GM12878 (cell line): ENCODE measurements around the gene GNAZ. TPM values are rescaled to one million over a fixed set of nuclear protein-coding genes. Genes with fewer than 3 reads are reported as not detected.

Experiments used
- ATAC-seq: fragments of 200-7000 bp; cut with Tn5 transposase; 3 replicates; pipeline ENCODE4 v1.9.1; 2020; ENCODE audit warnings: mild to moderate bottlenecking, moderate library complexity
- BruUV-seq: library from RNA; stranded (reverse); fragments of 400-500 nt; replicated peaks from 2 replicates; lab custom pipeline; 2021; lab: Mats Ljungman, UMichigan
- CTCF ChIA-PET: fragments of 300-600 bp; sonication (Branson Sonifier 250); formaldehyde crosslinking; extraction: SDS; loops from one replicate; lab custom pipeline; 2021; ENCODE audit warnings: inconsistent platforms; lab: Yijun Ruan, JAX
- POLR2A ChIA-PET: fragments of 350-600 bp; formaldehyde crosslinking; extraction: SDS; loops from one replicate; lab custom pipeline; 2021; ENCODE audit warnings: inconsistent platforms; lab: Charles Lee
- RAD21 ChIA-PET: fragments of 300-600 bp; sonication (Branson Sonifier 250); formaldehyde crosslinking; loops from one replicate; lab custom pipeline; 2023; ENCODE audit warnings: antibody characterized with exemption; ENCODE audit not compliant: unreplicated experiment; lab: Charles Lee
- SMC1A ChIA-PET: fragments of 300-600 bp; sonication (Branson Sonifier 250); formaldehyde crosslinking; loops from one replicate; lab custom pipeline; 2023; ENCODE audit not compliant: unreplicated experiment, uncharacterized antibody; lab: Charles Lee
- DNase-seq: peaks from one replicate; pipeline ENCODE4 v3.0.0-alpha.2; 2011; ENCODE audit warnings: low read depth, low spot score
- FAIRE-seq: peaks from 3 replicates; lab custom pipeline; 2011; peaks lifted over from hg19 to GRCh38; lab: Jason Lieb, UNC
- H2AFZ ChIP-seq: 2 replicates; pipeline ENCODE4 v1.6.0; 2011; ENCODE audit warnings: low read depth, low read length, control low read depth; ENCODE audit not compliant: control insufficient read depth
- H3K27ac ChIP-seq: 2 replicates; pipeline ENCODE4 v1.5.1; 2011; ENCODE audit warnings: control low read depth; ENCODE audit not compliant: control insufficient read depth, insufficient read depth
- H3K27me3 ChIP-seq, 2 experiments: replicated peaks in 1 of 2; 2 replicates each; pipeline versions ENCODE4 v1.6.0 to v1.6.1; 2011; ENCODE audit warnings: low read length in 1 of 2; ENCODE audit not compliant: control insufficient read depth in 2 of 2, insufficient read depth in 2 of 2
- H3K36me3 ChIP-seq, 2 experiments: 2 replicates each; pipeline ENCODE4 v1.5.1; 2011; ENCODE audit warnings: low read length in 1 of 2; ENCODE audit not compliant: control insufficient read depth in 2 of 2, insufficient read depth in 2 of 2
- H3K4me1 ChIP-seq: 2 replicates; pipeline ENCODE4 v1.6.1; 2011; ENCODE audit warnings: mild to moderate bottlenecking, low read length, moderate library complexity, mixed read lengths; ENCODE audit not compliant: control insufficient read depth, insufficient read depth
- H3K4me2 ChIP-seq: 2 replicates; pipeline ENCODE4 v1.6.0; 2011; ENCODE audit warnings: control low read depth; ENCODE audit not compliant: control insufficient read depth, insufficient read depth
- H3K4me3 ChIP-seq: fragments of 200-600 bp; sonication (generic); 2 replicates; pipeline ENCODE4 v1.5.1; 2016
- H3K79me2 ChIP-seq: 2 replicates; pipeline ENCODE4 v1.6.0; 2011; ENCODE audit warnings: low read length; ENCODE audit not compliant: control insufficient read depth, insufficient read depth
- H3K9ac ChIP-seq: 2 replicates; pipeline ENCODE4 v1.8.0; 2011; ENCODE audit warnings: low read length, control low read depth, mixed read lengths; ENCODE audit not compliant: control insufficient read depth, insufficient read depth
- H3K9me3 ChIP-seq: replicated peaks from 3 replicates; pipeline ENCODE4 v1.5.1; 2011; ENCODE audit warnings: mild to moderate bottlenecking, low read length; ENCODE audit not compliant: control insufficient read depth, insufficient read depth
- H4K20me1 ChIP-seq: 2 replicates; pipeline ENCODE4 v1.6.0; 2011; ENCODE audit not compliant: control insufficient read depth, insufficient read depth
- CHD1 ChIP-seq: IDR thresholded peaks from 2 replicates; pipeline ENCODE4 v1.6.1; 2012; ENCODE audit warnings: low read depth, low read length, improper control_type of control experiment
- CHD2 ChIP-seq: IDR thresholded peaks from 2 replicates; pipeline ENCODE4 v1.6.1; 2011; ENCODE audit warnings: low read depth, low read length, improper control_type of control experiment, borderline replicate concordance
- EZH2 ChIP-seq: IDR thresholded peaks from 2 replicates; pipeline ENCODE4 v1.6.1; 2012; ENCODE audit warnings: low read depth, mild to moderate bottlenecking, control low read depth, inconsistent platforms, low read length, borderline replicate concordance; ENCODE audit not compliant: control insufficient read depth
- HCFC1 ChIP-seq: fragments of 150-350 bp; IDR thresholded peaks from 2 replicates; pipeline ENCODE4 v1.6.1; 2014; ENCODE audit warnings: low read length
- MTA2 ChIP-seq: fragments of 450-650 bp; IDR thresholded peaks from 2 replicates; pipeline ENCODE4 v1.6.1; 2016; ENCODE audit warnings: low read depth, mild to moderate bottlenecking, moderate library complexity
- MYC ChIP-seq: IDR thresholded peaks from 2 replicates; pipeline ENCODE4 v1.6.1; 2011; ENCODE audit warnings: mild to moderate bottlenecking, low read length, moderate library complexity, inconsistent platforms; ENCODE audit not compliant: insufficient read depth, insufficient replicate concordance, insufficient read length, severe bottlenecking
- NBN ChIP-seq: fragments of 450-650 bp; IDR thresholded peaks from 2 replicates; pipeline ENCODE4 v1.6.1; 2016
- NFIC ChIP-seq: IDR thresholded peaks from 2 replicates; pipeline ENCODE4 v1.6.1; 2012; ENCODE audit warnings: low read depth, mild to moderate bottlenecking, inconsistent platforms, low read length, moderate library complexity
- POLR2A ChIP-seq: IDR thresholded peaks from 2 replicates; pipeline ENCODE4 v1.6.1; 2011; ENCODE audit warnings: low read depth, mild to moderate bottlenecking, low read length
- SMAD1 ChIP-seq: fragments of 450-650 bp; IDR thresholded peaks from 2 replicates; pipeline ENCODE4 v1.6.1; 2018; ENCODE audit warnings: mild to moderate bottlenecking, low read depth; ENCODE audit not compliant: partially characterized antibody
- SREBF2 ChIP-seq: IDR thresholded peaks from 2 replicates; pipeline ENCODE4 v1.6.1; 2012; ENCODE audit warnings: mild to moderate bottlenecking, low read length
- STAT3 ChIP-seq: IDR thresholded peaks from 2 replicates; pipeline ENCODE4 v1.6.1; 2011; ENCODE audit warnings: low read depth, low read length, improper control_type of control experiment
- TCF12 ChIP-seq: IDR thresholded peaks from 2 replicates; pipeline ENCODE4 v1.6.1; 2011; ENCODE audit warnings: low read depth, mild to moderate bottlenecking, low read length
- WGBS: methylation state at CpG from one replicate; pipeline ENCODE4 v1.1.6; 2016; ENCODE audit warnings: low lambda C conversion rate; ENCODE audit not compliant: insufficient replicate concordance, insufficient coverage; ENCODE audit errors: missing lambda C conversion rate; 5-methylcytosine and 5-hydroxymethylcytosine counted together
- in situ Hi-C: fragments of 300-500 bp; cut with MboI; formaldehyde crosslinking; loops from 9 replicates; pipeline ENCODE4 v1.14.3; 2018; ENCODE audit warnings: mixed read lengths
- intact Hi-C: fragments of 100-400 bp; cut with micrococcal nuclease; formaldehyde crosslinking; loops from one replicate; pipeline ENCODE4 v1.14.2; 2022; ENCODE audit not compliant: unreplicated experiment
- polyA plus RNA-seq, 11 experiments: library from polyadenylated mRNA; depleted of rRNA in 4 of 11; unstranded in 6 of 11; stranded (reverse) in 5 of 11; fragments of >200 nt; fragmentation: Nextera tagmentation in 4 of 11; fragmentation: Illumina TruSeq in 1 of 11; extraction: Ambion mirVana in 4 of 11; extraction: Trizol in 1 of 11; gene quantifications; 1 replicate in 1 of 11; 2 replicates in 10 of 11; pipeline versions ENCODE4 v1.2.1 to v1.2.3, GENCODE V29; 2011 to 2016; ENCODE audit warnings: inconsistent platforms in 2 of 11, missing spikeins in 2 of 11, low read depth in 1 of 11
- total RNA-seq, 4 experiments: library from RNA; depleted of rRNA in 3 of 4; stranded (reverse); fragments of >200 nt in 3 of 4; fragmentation: Illumina TruSeq in 1 of 4; extraction: Trizol in 1 of 4; gene quantifications; 2 replicates each; pipeline versions ENCODE4 v1.2.1 to v1.2.3, GENCODE V29; 2013 to 2021
- TF ChIP-seq, protein P1 (sequence below): IDR thresholded peaks from 2 replicates; pipeline ENCODE4 v1.6.1; 2011; ENCODE audit warnings: low read depth, mild to moderate bottlenecking, low read length, moderate library complexity, borderline replicate concordance; ENCODE audit errors: extremely low read depth

The GNAZ gene
- total and polyA plus RNA-seq, 10 of the 15 experiments (the other 5 are each of a cell fraction or from before 2014, with no cell fraction given): 0.09 to 1.0 (median 0.44) TPM; not detected in 1

DNA sequence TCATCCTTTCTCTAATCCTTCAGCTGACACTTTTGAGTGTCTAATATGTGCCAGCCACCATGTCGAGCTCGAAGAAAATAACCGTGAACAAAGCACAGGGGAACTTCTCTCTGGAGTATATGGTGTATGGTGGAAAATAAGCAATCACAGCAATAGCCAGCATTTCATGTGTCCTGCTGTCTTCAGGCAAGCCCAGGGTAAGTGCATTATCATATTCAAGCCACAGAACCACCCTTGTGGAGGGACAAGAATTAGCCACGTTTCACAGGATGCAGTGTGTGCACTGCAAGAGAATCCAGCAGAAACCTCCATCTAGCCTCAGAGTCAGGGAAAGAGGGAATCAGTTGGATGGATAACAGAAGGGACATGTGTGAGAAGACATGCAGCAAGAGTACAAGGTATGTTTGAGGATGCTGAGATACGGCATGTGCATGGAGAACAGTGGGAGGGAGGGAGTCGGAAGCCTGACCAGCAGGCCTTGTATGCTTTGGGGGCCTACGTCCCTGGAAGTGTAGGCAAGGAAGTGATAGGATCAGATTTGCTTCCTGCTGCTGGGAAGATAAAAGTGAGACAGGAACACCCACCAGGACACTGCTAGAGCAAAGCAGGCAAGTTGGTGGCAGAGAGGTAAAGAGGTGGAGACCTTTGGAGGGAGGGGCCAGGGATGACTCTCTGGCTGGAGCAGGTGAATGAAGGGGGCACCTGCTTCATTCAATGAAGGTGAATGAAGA is 14.7 kb upstream of the GNAZ start:
- Histone ChIP-seq H4K20me1 (no peaks in the 10 kb centered on the region), H3K27me3 (no peaks in the 10 kb centered on the region), H3K4me3 (no peak overlapping the region), H3K4me2 (no peak overlapping the region), H3K9me3 (peaks cover 1% of the 10 kb centered on the region; the same call in 2 of the 3 replicates), H3K9ac (no peak overlapping the region), H3K36me3 (no peaks in the 10 kb centered on the region), H2AFZ (no peak overlapping the region), H3K27ac (no peak overlapping the region), H3K79me2 (no peaks in the 10 kb centered on the region)
- BruUV-seq: no TSS peak
- ChIA-PET RAD21 (interaction anchor here (0.6 to 1.3 kb wide), 4 partner anchors 83 to 1581 kb away, joined by 3 to 7 read pairs (median 4); no protein-coding TSS in a partner anchor), CTCF (interaction anchor here (0.6 to 2.6 kb wide), 4 partner anchors 9 to 96 kb away, joined by 3 to 18 read pairs (median 4); no protein-coding TSS in a partner anchor), SMC1A (interaction anchor here (0.9 to 1.4 kb wide), 5 partner anchors 10 to 96 kb away, joined by 3 to 10 read pairs (median 5); partner anchors contain the start of gene GNAZ)
- 78% methylated on average over 7 of the region's 7 CpGs for WGBS
- ATAC-seq: no peak
- no peak for FAIRE-seq
- in situ Hi-C loops: no loop called here
- no peak for DNase-seq
- TF ChIP-seq, protein P1, sequence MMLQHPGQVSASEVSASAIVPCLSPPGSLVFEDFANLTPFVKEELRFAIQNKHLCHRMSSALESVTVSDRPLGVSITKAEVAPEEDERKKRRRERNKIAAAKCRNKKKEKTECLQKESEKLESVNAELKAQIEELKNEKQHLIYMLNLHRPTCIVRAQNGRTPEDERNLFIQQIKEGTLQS: no peak
- TF ChIP-seq, all 136 proteins: peak for 0
- intact Hi-C loops: no loop called here
- POLR2A ChIA-PET: no interaction called here
- H3K4me1 ChIP-seq: peaks cover 13% of the 10 kb centered on the region

DNA sequence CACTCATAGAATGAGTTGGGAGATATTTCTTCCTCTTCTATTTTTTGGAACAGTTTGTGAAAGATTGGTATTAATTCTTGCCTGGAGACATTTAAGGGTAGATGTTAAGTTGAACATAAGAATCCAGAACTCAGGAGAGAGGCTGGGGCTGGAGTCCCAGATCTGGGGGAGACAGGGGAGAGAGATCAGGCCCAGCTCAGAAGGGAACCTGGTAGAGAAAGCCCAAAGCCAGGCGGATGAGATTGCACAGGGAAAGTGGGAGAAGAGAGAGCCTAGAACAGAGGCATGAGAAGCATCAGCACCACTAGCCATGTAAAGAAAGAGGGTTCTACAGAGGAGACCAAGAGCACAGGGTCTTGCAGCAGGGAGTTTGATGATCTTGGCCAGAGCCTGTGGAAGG is 13.0 kb upstream of the GNAZ start:
- 0% methylated on average over 1 of the region's 1 CpG for WGBS
- in situ Hi-C loops (no loop called here), intact Hi-C loops (no loop called here)
- Histone ChIP-seq H3K4me2 (no peak overlapping the region), H3K27ac (no peak overlapping the region), H3K36me3 (no peaks in the 10 kb centered on the region), H3K9me3 (peaks cover 1% of the 10 kb centered on the region; the same call in 2 of the 3 replicates), H2AFZ (no peak overlapping the region), H3K9ac (no peak overlapping the region), H3K79me2 (no peaks in the 10 kb centered on the region), H4K20me1 (no peaks in the 10 kb centered on the region), H3K4me1 (peaks cover 13% of the 10 kb centered on the region), H3K27me3 (no peaks in the 10 kb centered on the region), H3K4me3 (no peak overlapping the region)
- ChIA-PET CTCF (interaction anchor here (1.1 to 1.5 kb wide), 2 partner anchors 70 to 97 kb away, joined by 3 to 4 read pairs; no protein-coding TSS in a partner anchor), RAD21 (interaction anchor here (1.2 to 1.4 kb wide), 2 partner anchors 13 to 98 kb away, joined by 3 to 5 read pairs; partner anchors contain the start of gene GNAZ), SMC1A (interaction anchor here (1.2 to 1.9 kb wide), 5 partner anchors 9 to 97 kb away, joined by 3 to 5 read pairs (median 4); partner anchors contain the start of gene GNAZ), POLR2A (interaction anchor here (1.6 kb wide), 1 partner anchor 17 kb away, joined by 3 read pairs; no protein-coding TSS in a partner anchor)
- DNase-seq (no peak), ATAC-seq (no peak), FAIRE-seq (no peak)
- no TSS peak for BruUV-seq
- no peak for TF ChIP-seq NFIC
- no peak for TF ChIP-seq STAT3
- no peak for TF ChIP-seq MYC
- TF ChIP-seq CHD1: no peak
- no peak for TF ChIP-seq NBN
- TF ChIP-seq HCFC1: no peak
- TF ChIP-seq POLR2A: no peak
- no peak for TF ChIP-seq SREBF2
- TF ChIP-seq SMAD1: no peak
- no peak for TF ChIP-seq MTA2
- TF ChIP-seq TCF12: no peak
- no peak for TF ChIP-seq EZH2
- TF ChIP-seq CHD2: no peak
- TF ChIP-seq, protein P1: no peak
